HTERT RPE-1 (cell line): Measurements from ENCODE around the gene RASAL1.

Experiments used
- in situ Hi-C: fragments of 300-500 bp; cut with MboI; formaldehyde crosslinking; loops from 4 replicates; pipeline ENCODE4 v1.14.3; 2020; ENCODE audit warnings: low sequenced_read_pairs

RASAL1 gene

GRCh38 chr12:113135178-113136127 lies at the start of gene RASAL1:
TSS of gene RASAL1 (minus strand) at chr12:113135761. CDS start at chr12:113135462, 299 bp downstream.
- in situ Hi-C loops: no loop called here

GRCh38 chr12:113184900-113185179 lies 49.3 kb upstream of the RASAL1 start:
- in situ Hi-C loops: no loop called here

GRCh38 chr12:113184098-113184899 lies 48.7 kb upstream of the RASAL1 start:
- in situ Hi-C loops: no loop called here

- in situ Hi-C loops: no loop called here
These were observed 47.5 kb upstream of the RASAL1 start for GRCh38 chr12:113183030-113183589.

- in situ Hi-C loops: no loop called here
These were observed 46.4 kb upstream of the RASAL1 start for GRCh38 chr12:113181975-113182374.

GRCh38 chr12:113180333-113180732 lies 44.8 kb upstream of the RASAL1 start:
- in situ Hi-C loops: no loop called here

- in situ Hi-C loops: no loop called here
These were observed 43.5 kb upstream of the RASAL1 start for GRCh38 chr12:113179023-113179422.

- in situ Hi-C loops: no loop called here
These were observed 39.2 kb upstream of the RASAL1 start for GRCh38 chr12:113174461-113175384.

GRCh38 chr12:113173081-113173698 lies 37.6 kb upstream of the RASAL1 start:
- in situ Hi-C loops: no loop called here

GRCh38 chr12:113172185-113172584 lies 36.6 kb upstream of the RASAL1 start:
- in situ Hi-C loops: no loop called here

- in situ Hi-C loops: no loop called here
These were observed 36.0 kb upstream of the RASAL1 start for GRCh38 chr12:113171543-113171942.

GRCh38 chr12:113170926-113171325 lies 35.4 kb upstream of the RASAL1 start:
- in situ Hi-C loops: no loop called here

GRCh38 chr12:113170457-113170856 lies 34.9 kb upstream of the RASAL1 start:
- in situ Hi-C loops: no loop called here

GRCh38 chr12:113169697-113170096 lies 34.1 kb upstream of the RASAL1 start:
- in situ Hi-C loops: no loop called here

GRCh38 chr12:113167868-113168267 lies 32.3 kb upstream of the RASAL1 start:
- in situ Hi-C loops: no loop called here

GRCh38 chr12:113165521-113166450 lies 30.2 kb upstream of the RASAL1 start:
- in situ Hi-C loops: no loop called here

- in situ Hi-C loops: no loop called here
These were observed 28.5 kb upstream of the RASAL1 start for GRCh38 chr12:113164014-113164413.

- in situ Hi-C loops: no loop called here
These were observed 27.4 kb upstream of the RASAL1 start for GRCh38 chr12:113163030-113163360.
